Measurements from ENCODE around the gene NANOS3. TPM values are rescaled to one million over a fixed set of nuclear protein-coding genes. Genes with fewer than 3 reads are reported as not detected.

Gene NANOS3
- total and polyA plus RNA-seq, 9 donors, result 0.30 to 2.4 (median 1.1) TPM; not detected in 4

GRCh38 chr19:13884726-13885591, 8.0 kb downstream of the NANOS3 start:
- 19 to 20% (median 20%) methylated on average over 26 of the region's 26 CpGs for WGBS, 3 donors

GRCh38 chr19:13885826-13886365, 9.0 kb downstream of the NANOS3 start:
- Histone ChIP-seq H3K4me1 (ENCODE audit: insufficient read depth) (peaks cover 4% of the 10 kb centered on the region), H3K27me3 (no peaks in the 10 kb centered on the region), H3K36me3 (no peaks in the 10 kb centered on the region), H3K27ac (no peak overlapping the region), H3K4me3 (no peak overlapping the region), H3K9me3 (no peaks in the 10 kb centered on the region)
- DNase-seq, result no peak
- 90 to 96% (median 95%) methylated on average over 20 of the region's 20 CpGs for WGBS, 3 donors
- intact Hi-C loops (cut with DNase I), result no loop called here
- TF ChIP-seq CTCF (IDR thresholded peaks at IDR 0.05), result no peak
- TF ChIP-seq EP300 (IDR thresholded peaks at IDR 0.05), result no peak
- TF ChIP-seq POLR2A (IDR thresholded peaks at IDR 0.05), result no peak

More at GRCh38 chr19:13884726-13885591, 8.0 kb downstream of the NANOS3 start:
- Histone ChIP-seq H3K4me3 (no peak overlapping the region), H3K27ac (no peak overlapping the region), H3K27me3 (no peaks in the 10 kb centered on the region), H3K36me3 (no peaks in the 10 kb centered on the region), H3K4me1 (ENCODE audit: insufficient read depth) (peaks cover 7% of the 10 kb centered on the region), H3K9me3 (no peaks in the 10 kb centered on the region)
- no peak for DNase-seq
- TF ChIP-seq CTCF (IDR thresholded peaks at IDR 0.05) (no peak), EP300 (IDR thresholded peaks at IDR 0.05) (no peak), POLR2A (IDR thresholded peaks at IDR 0.05) (no peak)
- intact Hi-C loops (cut with DNase I), result loop anchor here in 2 of 4 donors (5.0 kb wide), 1 partner anchor 187 kb away; the partner anchor contains the start of gene MISP3 (in 2 of the 2)

- H3K27ac ChIP-seq, result no peak overlapping the region
- WGBS, 3 donors, result 73 to 81% (median 73%) methylated on average over 8 to 16 of the region's 16 CpGs
- no peak for TF ChIP-seq CTCF (IDR thresholded peaks at IDR 0.05)
- TF ChIP-seq POLR2A (IDR thresholded peaks at IDR 0.05), result no peak
- no peak for TF ChIP-seq EP300 (IDR thresholded peaks at IDR 0.05)
- no peaks in the 10 kb centered on the region for H3K36me3 ChIP-seq
- peaks cover 4% of the 10 kb centered on the region for H3K4me1 ChIP-seq (ENCODE audit: insufficient read depth)
- H3K4me3 ChIP-seq, result no peak overlapping the region
- no peaks in the 10 kb centered on the region for H3K27me3 ChIP-seq
- no peak for DNase-seq
- H3K9me3 ChIP-seq, result no peaks in the 10 kb centered on the region
- intact Hi-C loops (cut with DNase I), result no loop called here
Measured at GRCh38 chr19:13887018-13887436, 10.1 kb downstream of the NANOS3 start.

- Histone ChIP-seq H3K36me3 (no peaks in the 10 kb centered on the region), H3K4me3 (no peak overlapping the region), H3K9me3 (no peaks in the 10 kb centered on the region), H3K4me1 (ENCODE audit: insufficient read depth) (peaks cover 4% of the 10 kb centered on the region), H3K27ac (no peak overlapping the region), H3K27me3 (no peaks in the 10 kb centered on the region)
- no peak for DNase-seq
- intact Hi-C loops (cut with DNase I), result no loop called here
- 75 to 81% (median 76%) methylated on average over 5 of the region's 5 CpGs for WGBS, 3 donors
- TF ChIP-seq POLR2A (IDR thresholded peaks at IDR 0.05) (no peak), EP300 (IDR thresholded peaks at IDR 0.05) (no peak), CTCF (IDR thresholded peaks at IDR 0.05) (no peak)
Measured at GRCh38 chr19:13887517-13887916, 10.6 kb downstream of the NANOS3 start.

All from ovary (tissue), 9 donors.